ENCODE results near the gene VWA3B.
"Not testable (repeated sequence)": the region's sequence is repeated elsewhere in the genome, so short reads cannot be mapped to it uniquely, and the experiment has no call there.

The VWA3B gene

GRCh38 chr2:98295721-98296414, 208.9 kb downstream of the VWA3B start:
- no peak for DNase-seq (ENCODE audit: low read depth in 2 of 3, low spot score in 1 of 3)

DNA sequence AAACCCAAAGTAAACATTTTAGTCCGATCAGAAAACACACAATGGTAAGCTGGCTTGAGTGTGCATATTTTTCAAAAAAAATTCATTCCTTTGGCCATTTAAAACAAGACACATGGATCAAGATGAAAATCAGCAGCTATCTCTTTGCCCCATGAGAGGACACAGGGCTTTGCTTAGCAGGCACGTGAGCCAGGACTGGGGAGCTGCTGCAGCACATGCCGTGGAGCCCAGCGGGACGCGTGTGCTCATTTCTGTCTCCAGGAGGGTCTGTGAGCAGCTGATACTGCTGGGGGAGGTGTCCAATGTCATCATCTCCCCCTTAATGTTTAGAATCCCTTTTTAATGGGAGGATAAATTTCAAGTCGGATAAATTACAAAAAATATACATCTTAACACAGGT, 209.5 kb downstream of the VWA3B start:
- DNase-seq (ENCODE audit: low read depth in 2 of 3, low spot score in 1 of 3): no peak

DNA sequence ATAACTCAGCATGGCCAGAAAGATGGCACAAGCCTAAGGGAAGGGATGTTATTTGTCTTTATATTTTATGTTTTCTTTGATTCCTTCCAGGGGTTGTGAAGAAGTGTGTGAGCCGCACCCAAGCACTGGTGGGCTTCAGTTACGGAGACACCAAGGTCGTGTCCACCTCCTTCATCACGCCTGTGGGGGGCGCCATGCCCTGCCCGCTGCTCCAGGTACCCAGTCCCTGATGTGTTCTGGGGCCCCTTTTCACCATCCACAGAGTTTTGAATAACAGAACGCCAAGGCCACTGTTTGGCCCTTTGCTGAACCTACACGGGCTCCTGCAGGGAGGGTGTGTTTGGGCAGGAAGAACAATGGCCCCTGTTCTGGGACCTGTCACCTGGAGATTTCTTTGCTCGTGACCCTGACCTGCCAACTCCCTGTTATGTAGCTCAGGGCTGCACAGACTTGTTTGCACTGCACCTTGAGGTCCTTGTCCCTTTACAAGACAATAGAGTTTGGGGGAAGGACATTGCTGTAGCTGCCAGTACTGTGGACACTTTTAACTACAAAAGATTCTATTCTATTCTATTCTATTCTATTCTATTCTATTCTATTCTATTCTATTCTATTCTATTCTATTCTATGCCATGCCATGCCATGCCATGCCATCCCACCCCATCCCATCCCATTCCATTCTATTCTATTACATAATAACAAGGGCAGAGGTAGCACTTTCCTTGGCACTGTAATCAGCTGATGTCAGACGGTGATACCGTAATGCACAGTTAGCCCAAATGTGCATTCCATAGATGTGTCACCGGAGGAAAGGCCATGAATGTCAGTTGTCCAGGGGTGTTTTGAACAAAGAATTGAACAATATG, 211.1 kb downstream of the VWA3B start:
- no peak for DNase-seq (ENCODE audit: low read depth in 2 of 3, low spot score in 1 of 3)

DNA sequence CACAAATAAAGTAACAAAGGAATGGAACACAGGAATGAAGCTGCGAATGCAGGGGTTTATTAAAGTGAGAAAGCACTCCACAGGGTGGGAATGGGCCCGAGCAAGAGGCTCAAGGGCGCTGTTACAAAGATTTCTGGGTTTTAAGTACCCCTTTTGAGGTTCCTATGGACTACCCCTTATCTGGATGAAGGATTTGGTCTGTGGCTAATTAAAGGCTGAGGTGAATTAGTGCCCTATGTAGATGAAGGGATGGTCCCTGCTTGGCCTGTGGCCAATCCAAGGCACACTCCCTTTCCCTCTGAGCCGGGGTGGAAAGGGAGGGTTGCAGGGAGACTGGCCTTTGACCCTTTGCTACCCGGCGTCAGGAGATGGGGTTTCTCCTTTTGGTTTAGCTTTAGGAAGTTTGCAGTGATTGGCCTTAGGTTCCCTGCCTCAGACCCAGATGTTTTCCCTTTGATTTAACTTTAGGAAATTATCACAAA, 211.8 kb downstream of the VWA3B start:
- DNase-seq (ENCODE audit: low read depth in 2 of 3, low spot score in 1 of 3): no peak

DNA sequence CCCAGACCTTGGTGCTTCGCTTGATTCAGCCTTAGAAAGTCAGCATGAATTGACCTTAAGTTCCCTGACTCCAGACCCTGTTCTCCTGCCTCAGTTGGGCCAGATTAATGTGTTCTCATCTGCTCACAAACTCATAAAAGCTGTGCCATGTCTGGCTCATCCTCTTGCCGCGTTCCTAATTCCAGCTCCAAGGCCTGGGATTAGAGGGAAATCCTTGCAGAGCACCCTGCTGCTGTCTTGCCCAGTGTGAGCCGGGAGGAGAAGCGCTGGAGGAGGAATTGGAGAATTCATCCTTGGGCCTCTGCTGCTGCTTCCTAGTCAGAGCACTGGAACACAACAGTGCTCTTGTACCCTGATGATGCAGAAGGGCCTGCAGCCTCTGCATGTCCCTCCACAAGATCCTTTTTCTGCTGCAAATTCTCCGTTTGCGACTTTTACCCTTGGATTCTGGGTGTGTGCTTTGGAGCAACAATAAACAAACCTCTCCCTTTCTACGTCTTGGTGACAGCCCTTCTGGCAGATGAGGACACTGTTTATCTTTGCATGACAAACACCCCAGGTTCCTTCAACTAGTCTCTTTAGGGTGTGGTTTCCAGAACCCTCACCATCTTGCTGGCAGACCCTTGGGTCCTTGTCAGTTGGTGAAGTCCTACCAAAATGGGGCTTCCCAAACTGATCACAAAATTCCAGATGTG, 212.4 kb downstream of the VWA3B start:
- DNase-seq (ENCODE audit: low read depth in 2 of 3, low spot score in 1 of 3): no peak

DNA sequence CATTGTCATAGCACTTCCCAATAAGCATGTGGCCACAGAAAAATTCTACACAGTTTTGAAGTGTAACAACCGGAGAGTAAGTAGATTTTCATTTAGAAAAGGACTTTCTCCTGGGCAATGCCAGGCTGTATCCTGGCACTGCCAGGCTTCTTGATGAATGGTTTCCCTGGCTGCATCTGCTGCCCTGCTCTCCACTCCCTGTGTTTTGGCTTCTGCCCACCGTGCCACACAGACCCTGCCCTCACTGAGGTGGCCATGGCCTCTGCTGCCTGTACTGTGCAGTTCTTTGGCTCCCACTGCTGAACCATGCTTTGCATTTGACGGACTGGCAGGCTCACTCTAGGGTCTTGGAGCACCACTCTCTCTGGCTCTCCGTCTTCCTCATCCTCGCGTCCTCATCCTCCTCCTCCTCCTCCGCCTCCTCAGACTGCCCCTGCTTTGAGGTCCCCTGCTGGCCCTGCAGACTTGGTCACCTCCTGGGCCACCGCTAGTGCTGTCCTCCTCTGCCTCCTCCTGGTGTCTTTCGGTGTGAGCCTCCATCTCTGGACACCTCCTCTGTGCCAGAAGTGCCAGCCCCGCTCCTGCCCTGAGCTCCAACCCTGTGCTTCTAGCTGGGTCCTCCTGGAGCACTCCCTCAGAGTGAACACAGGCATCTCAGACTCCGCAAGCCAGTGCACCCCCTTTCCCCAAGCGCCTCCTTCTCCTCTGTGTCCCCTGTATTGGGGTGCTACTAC, 213.3 kb downstream of the VWA3B start:
- no peak for DNase-seq (ENCODE audit: low read depth in 2 of 3, low spot score in 1 of 3)

DNA sequence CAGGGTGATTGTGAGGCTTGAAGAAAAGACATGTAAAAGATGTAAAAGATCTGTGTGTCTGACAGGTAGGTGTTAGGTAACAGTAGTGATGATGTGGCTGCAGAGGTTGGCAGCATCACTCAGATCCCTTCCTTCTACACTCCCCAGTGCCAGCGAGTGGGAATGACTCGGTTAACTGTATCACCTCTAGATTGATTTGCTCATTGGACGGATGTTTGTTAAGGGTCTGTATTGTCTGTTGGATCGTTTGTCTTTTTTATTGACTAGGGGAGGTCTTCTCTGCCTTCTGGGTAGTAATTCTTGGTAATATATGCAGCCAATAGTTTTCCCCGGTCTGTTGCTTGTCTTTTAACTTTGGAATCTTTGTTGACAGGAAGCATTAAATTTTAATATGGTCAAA, 214.5 kb downstream of the VWA3B start:
- no peak for DNase-seq (ENCODE audit: low read depth in 2 of 3, low spot score in 1 of 3)

DNA sequence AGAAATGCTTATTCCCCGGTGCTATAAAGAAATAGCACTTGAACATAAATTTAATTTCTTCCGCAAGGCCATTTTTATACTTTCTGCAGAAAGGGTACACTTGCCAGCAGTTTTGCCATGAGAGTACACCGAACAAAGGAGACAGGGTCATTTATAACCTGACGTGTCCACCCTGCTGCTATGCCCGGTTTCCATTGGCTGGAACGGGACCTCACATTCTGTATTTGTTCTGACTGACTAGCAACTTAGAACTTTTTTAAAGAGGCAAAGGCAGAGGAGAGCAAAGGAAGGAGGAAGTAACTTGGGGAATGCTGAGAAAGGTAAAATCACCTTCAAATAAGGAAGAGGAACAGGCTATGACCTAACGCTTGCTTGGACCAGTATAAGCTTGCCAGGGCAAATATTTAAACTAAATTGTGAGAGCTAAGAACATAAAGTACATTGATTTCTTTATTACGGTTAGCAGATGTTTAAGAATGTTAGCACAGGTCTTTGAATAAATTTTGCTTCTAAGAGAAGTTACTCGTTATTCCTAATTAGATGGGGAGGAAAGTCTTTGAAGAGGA, 220.2 kb downstream of the VWA3B start:
- not testable (repeated sequence) for DNase-seq (ENCODE audit: low read depth in 2 of 3, low spot score in 1 of 3)

DNA sequence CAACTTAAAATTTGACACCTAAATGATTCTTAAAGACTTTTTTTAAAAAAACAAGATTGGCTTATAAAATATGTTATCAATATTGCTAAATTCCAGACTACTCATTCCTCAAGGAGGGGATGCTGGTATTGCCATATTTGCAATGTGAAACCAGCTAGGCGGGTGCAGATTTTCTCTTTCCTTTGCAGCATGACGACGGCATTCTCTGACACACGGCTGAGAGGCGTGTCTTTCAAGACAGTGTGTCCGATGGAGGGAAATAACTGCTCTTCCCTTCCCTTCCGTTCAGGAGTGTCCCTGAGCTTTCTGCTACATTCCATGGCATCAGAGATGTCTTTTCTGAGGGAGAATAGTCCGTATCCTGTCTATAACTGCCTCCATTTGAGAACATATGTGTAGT, 221.1 kb downstream of the VWA3B start:
- DNase-seq (ENCODE audit: low read depth in 2 of 3, low spot score in 1 of 3): no peak

DNA sequence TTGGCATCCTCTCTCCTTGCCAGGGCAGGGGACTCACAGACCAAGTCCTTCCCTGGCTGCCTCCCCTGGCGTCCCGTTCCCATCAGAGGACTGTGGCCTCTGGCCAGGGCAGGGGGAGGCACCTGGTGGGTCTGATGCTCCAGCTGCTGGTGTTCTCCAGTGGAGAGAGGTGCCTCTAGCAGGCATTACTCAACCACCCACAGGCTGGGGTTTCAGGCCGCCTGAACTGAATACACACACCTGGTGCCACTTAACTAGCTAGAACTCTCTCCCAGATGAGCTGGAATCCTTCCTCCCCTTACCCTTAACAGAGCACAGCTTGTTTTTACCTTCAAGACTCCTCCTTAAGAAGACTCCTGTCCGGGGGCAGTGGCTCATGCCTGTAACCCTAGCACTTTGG, 221.6 kb downstream of the VWA3B start:
- DNase-seq (ENCODE audit: low read depth in 2 of 3, low spot score in 1 of 3): no peak

GRCh38 chr2:98309580-98309979, 222.6 kb downstream of the VWA3B start:
- no peak for DNase-seq (ENCODE audit: low read depth in 2 of 3, low spot score in 1 of 3)

DNA sequence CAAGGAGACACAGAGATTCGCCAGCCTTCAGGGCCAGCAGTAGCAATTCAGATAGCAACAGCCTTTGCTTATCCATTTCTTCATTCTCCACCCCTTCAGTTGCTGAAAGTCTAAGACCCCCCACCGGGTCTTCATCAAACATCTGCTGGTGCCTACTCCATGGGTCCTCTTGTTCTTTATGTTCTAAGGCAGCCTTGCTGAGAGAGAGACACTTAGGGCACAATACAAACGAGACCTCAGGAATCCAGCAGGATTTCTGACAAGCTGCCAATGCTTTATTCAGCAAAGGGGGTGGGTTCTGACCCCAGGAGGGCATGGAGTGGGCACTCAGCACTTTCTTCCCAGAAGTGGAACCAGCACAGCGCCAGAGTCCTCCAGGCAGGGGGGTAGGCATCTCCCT, 223.0 kb downstream of the VWA3B start:
- DNase-seq (ENCODE audit: low read depth in 2 of 3, low spot score in 1 of 3): no peak

DNA sequence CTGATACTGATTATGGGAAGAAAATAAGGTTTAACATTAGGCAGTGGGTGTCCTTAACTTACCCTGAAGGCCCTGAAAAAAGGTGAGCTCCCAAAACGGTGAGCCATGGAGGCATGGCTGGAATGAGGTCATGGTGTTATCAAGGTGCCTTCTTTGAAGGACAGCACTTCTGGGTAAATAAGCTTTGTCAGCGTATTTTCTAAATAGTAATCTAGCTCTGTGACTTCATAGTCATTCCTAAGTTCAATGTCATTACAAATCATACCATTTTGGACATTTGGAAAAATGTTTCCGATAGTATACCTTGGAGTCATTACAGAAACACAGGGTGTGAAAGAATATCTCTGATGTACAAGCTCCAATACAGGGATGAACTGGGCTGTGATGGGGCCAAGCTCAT, 224.1 kb downstream of the VWA3B start:
- no peak for DNase-seq (ENCODE audit: low read depth in 2 of 3, low spot score in 1 of 3)

GRCh38 chr2:98311771-98312545, 225.0 kb downstream of the VWA3B start:
- DNase-seq (ENCODE audit: low read depth in 2 of 3, low spot score in 1 of 3): no peak

- no peak for DNase-seq (ENCODE audit: low read depth in 2 of 3, low spot score in 1 of 3)
Measured at GRCh38 chr2:98313492-98314250, 226.7 kb downstream of the VWA3B start.

GRCh38 chr2:98314251-98314650, 227.3 kb downstream of the VWA3B start:
- no peak for DNase-seq (ENCODE audit: low read depth in 2 of 3, low spot score in 1 of 3)

DNA sequence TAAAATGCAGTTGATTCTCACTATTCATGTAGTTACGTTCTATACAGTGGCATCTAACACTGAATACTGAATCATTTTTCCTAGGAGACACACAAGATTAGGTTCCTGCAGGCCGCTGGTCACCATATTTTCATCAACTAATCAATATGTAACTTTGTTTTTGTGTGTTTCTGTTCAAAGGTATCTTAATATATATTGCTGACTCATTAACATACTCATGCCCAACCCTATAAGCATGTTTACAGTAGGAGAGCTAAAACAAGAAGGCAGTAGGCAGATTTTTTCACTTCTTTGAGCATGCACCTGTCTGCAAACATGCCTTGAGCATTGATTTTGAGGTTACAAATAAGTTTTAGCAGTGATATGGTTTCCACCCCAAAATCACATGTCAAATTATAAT, 229.0 kb downstream of the VWA3B start:
- DNase-seq (ENCODE audit: low read depth in 2 of 3, low spot score in 1 of 3): no peak

DNA sequence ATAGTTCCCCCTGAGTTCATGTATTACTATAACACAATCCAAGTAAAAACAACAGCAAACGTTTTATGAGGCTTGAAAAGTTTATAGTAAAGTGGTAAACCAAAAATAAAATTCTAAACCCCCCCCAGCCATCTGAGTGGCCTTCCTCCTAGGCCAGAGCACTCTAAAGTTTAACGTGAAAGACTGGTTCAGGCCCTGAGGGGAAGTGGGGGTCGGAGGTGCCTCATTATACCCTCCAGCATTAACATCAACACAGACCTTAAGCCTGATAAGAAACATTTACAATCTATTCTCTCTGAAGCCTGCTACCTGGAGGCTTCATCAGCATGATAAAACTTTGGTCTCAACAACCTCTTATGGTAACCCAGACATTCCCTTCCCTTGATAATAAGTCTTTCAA, 230.2 kb downstream of the VWA3B start:
- no peak for DNase-seq (ENCODE audit: low read depth in 2 of 3, low spot score in 1 of 3)

GRCh38 chr2:98320171-98320570, 233.2 kb downstream of the VWA3B start:
- not testable (repeated sequence) for DNase-seq (ENCODE audit: low read depth in 2 of 3, low spot score in 1 of 3)
